Amniotic epithelial cell (primary cell): ENCODE results near the gene PRKD1.

Source experiments
- DNase-seq: peaks from one replicate; pipeline ENCODE4 v3.0.0-alpha.2; 2010; ENCODE audit warnings: low read depth

PRKD1 gene

DNA sequence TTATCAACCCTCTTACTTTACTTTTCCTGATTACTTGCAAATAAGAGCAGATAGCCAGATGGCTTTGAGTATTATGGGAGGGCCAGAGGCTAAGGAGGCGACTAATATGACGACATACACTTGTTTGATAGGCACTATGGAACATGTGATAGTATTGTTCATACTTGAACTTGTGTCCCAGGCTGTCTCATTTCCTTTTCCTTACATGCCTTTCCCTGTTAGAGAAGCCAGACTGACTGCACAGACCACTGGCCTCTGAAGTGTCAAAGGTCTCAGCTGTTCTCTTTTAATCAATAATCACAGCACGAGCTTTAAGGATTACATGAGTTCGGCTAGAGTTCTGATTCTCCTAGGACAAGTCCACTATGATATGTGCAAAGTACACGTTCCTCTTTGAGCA is 326.0 kb downstream of the PRKD1 start:
- peak; percentile 22 for DNase-seq

DNA sequence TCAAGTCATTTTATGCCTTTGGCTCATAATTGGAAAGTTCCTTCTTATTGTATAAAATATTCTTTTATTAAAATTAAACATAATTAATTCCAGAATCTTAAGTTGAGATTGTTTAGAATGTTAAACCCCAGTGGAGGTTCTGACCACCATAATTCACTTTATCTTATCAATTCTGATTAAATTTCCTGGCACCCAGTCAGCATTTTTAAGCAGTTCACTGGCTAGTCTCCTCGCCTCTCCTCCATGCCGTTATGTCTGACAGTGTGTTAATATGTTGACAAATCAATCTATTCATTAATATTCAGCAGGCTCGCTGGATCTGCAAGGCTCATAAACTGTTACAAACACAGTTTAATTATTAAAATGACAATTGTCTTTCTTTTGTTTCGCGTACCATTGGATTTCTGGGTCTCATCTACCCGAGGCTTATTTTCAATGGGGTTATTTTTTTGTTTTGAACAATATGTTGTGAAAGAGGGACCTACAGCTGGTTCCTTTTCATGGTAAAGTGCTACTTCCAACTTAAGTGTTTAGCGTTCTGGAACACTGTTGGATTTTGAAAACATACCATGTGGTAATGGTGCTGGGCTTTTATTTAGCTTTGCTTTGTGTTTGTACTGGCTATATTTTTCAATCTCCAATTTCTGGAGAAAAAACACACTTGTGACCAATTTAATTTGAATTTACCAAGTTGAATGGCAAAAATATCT is 339.7 kb downstream of the PRKD1 start:
- peak; percentile 43 for DNase-seq

GRCh38 chr14:29587046-29587445 is 340.6 kb downstream of the PRKD1 start:
- peak; percentile 26 for DNase-seq

DNA sequence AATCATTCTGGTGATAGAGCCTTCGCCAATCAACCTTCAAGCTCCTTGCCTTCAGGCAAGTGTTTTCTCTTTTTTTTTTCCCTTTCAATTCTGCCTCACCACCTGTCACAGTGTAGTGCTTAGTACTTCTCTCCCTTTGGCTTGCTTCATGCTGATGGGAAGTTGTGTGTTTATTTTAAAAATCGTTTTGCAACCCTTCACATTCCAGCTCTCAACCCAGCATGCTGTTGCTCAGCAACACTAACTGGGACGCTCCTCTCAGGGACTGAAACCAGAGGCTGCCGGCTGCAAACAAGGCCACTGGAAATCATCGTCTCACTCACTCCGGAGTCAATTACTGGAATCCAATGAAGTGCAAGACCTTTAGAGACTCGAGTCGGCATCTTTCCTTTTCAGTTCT is 342.7 kb downstream of the PRKD1 start:
- DNase-seq, result peak; percentile 95

- no peak for DNase-seq
Measured at GRCh38 chr14:29580763-29581162, 346.9 kb downstream of the PRKD1 start.

- DNase-seq, result no peak
Measured at GRCh38 chr14:29579838-29580237, 347.8 kb downstream of the PRKD1 start.

- DNase-seq, result no peak
Measured at GRCh38 chr14:29576927-29577326, 350.7 kb downstream of the PRKD1 start.

DNA sequence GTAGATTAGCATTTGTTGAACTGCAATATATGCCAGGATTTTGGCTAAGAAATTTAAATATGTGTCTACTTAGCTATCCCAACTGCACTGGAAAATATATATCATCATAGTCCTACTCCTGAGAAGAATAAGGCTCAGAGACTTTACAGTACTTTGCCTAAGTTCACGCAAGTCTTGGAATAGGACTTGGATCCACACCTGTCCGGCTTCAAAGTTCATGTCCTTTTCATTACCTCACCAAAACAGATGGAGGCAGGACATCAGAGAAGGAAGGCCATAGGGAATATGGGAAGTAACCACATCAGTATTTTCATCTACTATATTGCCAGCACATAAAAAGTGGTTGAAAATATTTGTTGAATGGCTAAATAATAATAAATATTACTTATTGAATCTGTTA is 358.5 kb downstream of the PRKD1 start:
- DNase-seq, result no peak

- no peak for DNase-seq
Measured at GRCh38 chr14:29566194-29566593, 361.5 kb downstream of the PRKD1 start.

DNA sequence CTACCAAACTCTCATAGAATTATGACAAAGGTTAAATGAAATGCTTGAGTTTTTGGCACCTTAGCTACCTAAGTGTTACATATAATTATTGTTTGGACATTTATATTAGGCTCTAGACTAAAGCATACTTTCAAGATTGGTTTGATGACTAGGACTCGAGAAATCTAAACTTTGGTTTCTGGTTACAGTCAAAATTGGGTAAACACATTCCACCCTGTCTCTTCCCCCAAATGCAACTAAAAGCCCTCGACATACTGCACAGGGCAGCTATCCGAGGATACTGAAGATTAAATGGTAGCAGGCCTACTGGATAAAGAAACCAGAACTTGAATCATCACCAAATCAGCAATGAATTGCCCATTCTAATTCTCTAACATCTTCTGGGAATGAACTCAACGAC is 369.1 kb downstream of the PRKD1 start:
- peak; percentile 81 for DNase-seq

GRCh38 chr14:29554335-29554734 is 373.3 kb downstream of the PRKD1 start:
- DNase-seq, result no peak

DNA sequence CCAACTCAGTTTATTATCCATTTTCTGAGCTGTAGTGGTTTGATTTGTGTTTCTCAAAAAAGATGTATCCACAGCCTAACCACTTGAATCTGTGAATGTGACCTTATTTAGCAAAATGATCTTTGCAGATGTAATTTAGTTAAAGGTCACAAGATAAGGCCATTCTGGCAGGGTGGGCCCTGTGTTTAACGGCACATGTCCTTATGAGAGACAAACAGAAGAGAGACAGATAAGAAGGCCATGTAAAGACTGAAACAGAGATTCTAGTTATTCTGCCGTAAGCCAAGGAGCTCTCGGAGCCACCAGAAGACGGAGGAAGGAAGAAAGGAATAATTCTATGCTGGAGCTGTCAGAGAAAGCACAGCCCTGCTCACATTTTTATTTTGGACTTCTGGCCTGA is 374.2 kb downstream of the PRKD1 start:
- DNase-seq, result no peak

DNA sequence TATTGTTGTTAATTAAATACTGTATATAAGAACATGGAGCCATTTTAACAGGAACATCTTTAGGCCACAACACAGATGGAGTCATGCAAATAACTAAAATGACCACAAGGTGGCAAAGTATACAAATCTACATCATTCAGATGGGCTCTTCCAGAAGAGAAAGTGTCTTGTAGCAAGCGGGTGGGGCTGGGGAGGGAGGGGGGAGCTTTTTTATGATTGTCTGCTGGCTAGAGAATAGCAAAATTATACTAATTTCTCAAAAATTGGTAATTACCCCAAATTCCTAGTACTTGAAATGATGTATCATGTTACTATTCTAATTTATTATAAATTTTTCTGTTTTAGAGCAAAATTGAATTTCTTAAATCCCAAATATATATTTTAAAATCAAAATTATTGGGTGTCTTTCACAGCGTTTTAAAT is 378.7 kb downstream of the PRKD1 start:
- peak; percentile 75 for DNase-seq

DNA sequence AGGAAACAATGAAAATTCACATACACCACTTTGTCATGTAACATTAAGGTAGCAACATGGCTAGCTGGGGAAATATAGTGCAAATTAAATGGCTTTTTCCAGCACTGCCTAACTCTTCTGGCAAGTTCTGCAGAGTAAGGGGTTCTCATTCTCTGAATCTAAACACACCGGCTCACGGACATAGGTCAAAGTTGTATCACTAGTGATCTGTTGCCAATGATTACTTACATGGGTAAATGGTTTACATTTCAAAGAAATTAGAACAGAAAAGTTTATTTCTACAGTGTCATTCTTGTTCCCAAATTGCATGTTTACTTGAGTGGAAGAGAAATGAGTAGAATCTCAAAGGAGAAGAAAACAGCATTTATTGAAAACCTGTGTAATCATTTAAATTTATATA is 381.9 kb downstream of the PRKD1 start:
- no peak for DNase-seq

- peak; percentile 28 for DNase-seq
Measured at GRCh38 chr14:29536886-29537511, 390.6 kb downstream of the PRKD1 start.

DNA sequence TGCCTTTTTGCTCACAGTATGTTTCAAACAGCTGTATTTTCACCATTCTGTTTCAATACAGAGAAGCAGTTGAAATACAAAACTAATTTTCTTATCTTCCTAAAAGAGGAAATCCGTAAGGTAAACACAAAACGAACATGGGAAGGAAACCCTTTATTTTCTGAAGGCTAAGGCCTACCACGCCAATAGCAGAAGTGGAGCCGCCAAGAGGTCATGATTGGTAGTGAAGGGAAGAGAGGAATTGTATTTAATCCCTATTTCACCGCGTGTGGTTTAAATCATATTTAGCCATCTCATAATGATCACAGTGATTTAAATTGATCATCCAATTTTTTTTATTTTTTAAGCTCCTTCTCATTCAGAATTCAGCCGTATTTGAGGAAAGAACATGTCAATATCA is 398.2 kb downstream of the PRKD1 start:
- DNase-seq, result peak; percentile 8

DNA sequence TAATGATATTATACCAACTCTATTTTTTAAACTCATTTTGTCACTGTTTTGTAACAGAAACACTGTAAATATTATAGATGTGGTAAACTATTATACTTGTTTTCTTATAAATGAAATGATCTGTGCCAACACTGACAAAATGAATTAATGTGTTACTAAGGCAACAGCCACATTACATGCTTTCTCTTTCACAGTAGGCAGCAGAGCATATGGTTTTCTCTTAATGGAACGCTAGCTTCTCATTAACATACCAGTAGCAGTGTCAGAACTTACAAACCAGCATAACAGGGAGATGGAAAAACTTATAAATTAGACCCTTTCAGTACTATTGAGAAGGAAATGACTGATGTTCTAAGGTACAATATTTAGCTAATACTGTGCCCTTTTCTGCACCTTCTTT is 398.8 kb downstream of the PRKD1 start:
- peak; percentile 7 for DNase-seq

DNA sequence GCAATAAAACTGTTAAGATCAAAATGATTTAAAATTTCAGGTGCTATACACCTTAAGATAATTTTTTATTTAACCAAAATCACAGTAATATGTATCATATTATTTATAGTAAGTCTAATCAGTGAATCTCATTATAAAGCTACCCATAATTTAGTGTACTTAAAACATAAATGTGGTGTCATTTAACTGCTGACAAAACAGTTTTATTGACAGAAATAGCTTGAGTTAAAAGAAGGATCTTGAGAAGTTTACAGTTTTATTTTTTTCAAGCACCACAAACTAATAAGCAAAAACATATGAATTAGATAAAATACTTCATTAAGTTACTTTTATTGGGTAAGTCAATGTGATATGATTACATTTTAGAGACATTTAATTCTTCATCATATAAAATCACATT is 400.4 kb downstream of the PRKD1 start:
- no peak for DNase-seq
